Uterus (tissue), 2 donors: ENCODE data around the gene HRK.

Source experiments
- CTCF ChIP-seq, 4 experiments: fragments of 200-600 bp in 2 of 4; fragments of 450-650 bp in 2 of 4; sonication (generic) in 2 of 4; IDR thresholded peaks; one replicate each; pipeline ENCODE4 v1.5.1; 2016 to 2019; ENCODE audit warnings: antibody characterized with exemption in 4 of 4, mild to moderate bottlenecking in 2 of 4, moderate library complexity in 1 of 4
- POLR2A ChIP-seq, 2 donors: fragments of 450-650 bp; IDR thresholded peaks; one replicate each; pipeline ENCODE4 v1.6.1; 2016; ENCODE audit warnings: antibody characterized with exemption in 2 of 2, mild to moderate bottlenecking in 1 of 2, moderate library complexity in 1 of 2

DNA sequence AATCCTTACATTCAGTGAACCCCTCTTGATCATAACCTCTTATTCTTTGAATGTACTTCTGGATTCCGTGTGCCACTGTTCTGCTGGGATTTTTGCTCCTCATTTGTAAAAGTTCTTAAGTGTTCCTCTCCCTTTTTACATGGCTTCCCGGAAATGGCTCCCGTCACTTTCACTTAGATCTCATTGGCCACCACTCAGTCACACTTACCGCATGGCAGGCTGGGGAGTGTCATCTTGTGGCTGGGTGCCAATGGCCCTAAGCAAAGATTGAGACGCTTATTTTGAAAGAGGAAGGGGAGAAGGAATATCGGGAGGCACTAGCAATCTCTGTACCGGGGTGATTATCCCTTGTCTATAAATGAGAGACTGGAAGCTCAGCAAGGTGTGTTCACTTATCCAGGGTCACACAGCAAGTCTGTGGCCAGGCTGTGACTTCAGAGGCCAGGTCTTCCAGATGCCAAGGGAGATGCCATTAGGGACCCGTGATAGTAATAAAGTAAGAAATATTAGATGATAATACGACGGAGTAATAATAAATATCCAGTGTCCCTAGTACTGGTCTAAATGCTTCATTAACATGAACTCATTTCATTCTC is 74.3 kb downstream of the HRK start:
- TF ChIP-seq CTCF (IDR thresholded peaks at IDR 0.05) = no peak
- TF ChIP-seq POLR2A (IDR thresholded peaks at IDR 0.05) = no peak
